Panc1 (cell line): ENCODE results near the gene INPP5A. TPM values are rescaled to one million over a fixed set of nuclear protein-coding genes. Genes with fewer than 3 reads are reported as not detected.

Experiments
- ATAC-seq: fragments of 200-7000 bp; cut with Tn5 transposase; 2 replicates; pipeline ENCODE4 v1.9.1; 2020; ENCODE audit warnings: mild to moderate bottlenecking, moderate library complexity
- BruUV-seq: library from RNA; stranded (reverse); fragments of 400-500 nt; replicated peaks from 2 replicates; lab custom pipeline; 2021; lab: Mats Ljungman, UMichigan
- CTCF ChIA-PET: fragments of 300-600 bp; sonication (Branson Sonifier 250); formaldehyde crosslinking; loops from one replicate; lab custom pipeline; 2022; ENCODE audit warnings: antibody characterized with exemption; lab: Charles Lee
- POLR2A ChIA-PET: fragments of 300-600 bp; sonication (Branson Sonifier 250); formaldehyde crosslinking; loops from one replicate; lab custom pipeline; 2022; ENCODE audit warnings: antibody characterized with exemption; lab: Charles Lee
- DNase-seq: peaks from one replicate; pipeline ENCODE4 v3.0.0-alpha.2; 2010; ENCODE audit warnings: low read depth, low spot score
- H3K27ac ChIP-seq: 2 replicates; pipeline ENCODE4 v1.5.1; 2011; ENCODE audit warnings: mild to moderate bottlenecking, low read length, inconsistent platforms
- H3K27me3 ChIP-seq: fragments of 200-500 bp; sonication (Bioruptor generic); 2 replicates; pipeline ENCODE4 v1.6.0; 2014; ENCODE audit warnings: low read length, inconsistent platforms; ENCODE audit not compliant: control insufficient read depth, insufficient read depth
- H3K36me3 ChIP-seq: fragments of 200-500 bp; sonication (Bioruptor generic); 2 replicates; pipeline ENCODE4 v1.5.1; 2014; ENCODE audit warnings: inconsistent platforms, mild to moderate bottlenecking, low read length, moderate library complexity; ENCODE audit not compliant: control insufficient read depth, insufficient read depth
- H3K4me1 ChIP-seq: 2 replicates; pipeline ENCODE4 v1.5.1; 2011; ENCODE audit warnings: inconsistent platforms, mild to moderate bottlenecking, low read length, moderate library complexity; ENCODE audit not compliant: control insufficient read depth, insufficient read depth
- H3K4me3 ChIP-seq, 2 experiments: 2 replicates each; pipeline ENCODE4 v1.5.1; 2011 to 2012; ENCODE audit warnings: low read depth in 2 of 2, low read length in 2 of 2, mild to moderate bottlenecking in 2 of 2, inconsistent platforms in 1 of 2, moderate library complexity in 1 of 2
- H3K9me3 ChIP-seq: fragments of 200-500 bp; sonication (Bioruptor generic); 2 replicates; pipeline ENCODE4 v1.5.1; 2014; ENCODE audit warnings: low read depth, mild to moderate bottlenecking, inconsistent platforms, low read length, moderate library complexity; ENCODE audit not compliant: control insufficient read depth, insufficient read depth
- CTCF ChIP-seq: fragments of 450-650 bp; IDR thresholded peaks from 2 replicates; pipeline ENCODE4 v1.5.1; 2017; ENCODE audit warnings: mild to moderate bottlenecking
- POLR2AphosphoS5 ChIP-seq: IDR thresholded peaks from 2 replicates; pipeline ENCODE4 v1.6.1; 2012; ENCODE audit warnings: mild to moderate bottlenecking, low read depth, low read length, moderate library complexity
- SIN3A ChIP-seq: IDR thresholded peaks from 2 replicates; pipeline ENCODE4 v1.6.1; 2012; ENCODE audit warnings: low read depth, mild to moderate bottlenecking, low read length, moderate library complexity, borderline replicate concordance; ENCODE audit not compliant: insufficient read depth
- TCF7L2 ChIP-seq: IDR thresholded peaks from 2 replicates; pipeline ENCODE4 v1.6.1; 2011; ENCODE audit warnings: mild to moderate bottlenecking, low read depth, low read length, inconsistent platforms
- in situ Hi-C: cut with HindIII; loops from 2 replicates; pipeline ENCODE4 v1.10.0; 2016; ENCODE audit warnings: low sequenced_read_pairs, low pct_unique_long_range_greater_than_20kb
- intact Hi-C: fragments of 100-400 bp; cut with micrococcal nuclease; formaldehyde crosslinking; loops from one replicate; pipeline ENCODE4 v1.10.0; 2022; ENCODE audit not compliant: unreplicated experiment
- total RNA-seq: library from RNA; stranded (reverse); gene quantifications from one replicate; pipeline ENCODE4 v1.2.1, GENCODE V29; 2021; ENCODE audit not compliant: unreplicated experiment
- TF ChIP-seq, protein P1 (sequence below), 2 experiments: IDR thresholded peaks; 2 replicates each; pipeline ENCODE4 v1.6.1; 2011 to 2012; ENCODE audit warnings: low read depth in 2 of 2, control low read depth in 1 of 2, low read length in 1 of 2, mild to moderate bottlenecking in 1 of 2, moderate library complexity in 1 of 2; ENCODE audit not compliant: insufficient read depth in 1 of 2

INPP5A gene
- total RNA-seq, 1 experiment from 2014 or later = 60.0 TPM

DNA sequence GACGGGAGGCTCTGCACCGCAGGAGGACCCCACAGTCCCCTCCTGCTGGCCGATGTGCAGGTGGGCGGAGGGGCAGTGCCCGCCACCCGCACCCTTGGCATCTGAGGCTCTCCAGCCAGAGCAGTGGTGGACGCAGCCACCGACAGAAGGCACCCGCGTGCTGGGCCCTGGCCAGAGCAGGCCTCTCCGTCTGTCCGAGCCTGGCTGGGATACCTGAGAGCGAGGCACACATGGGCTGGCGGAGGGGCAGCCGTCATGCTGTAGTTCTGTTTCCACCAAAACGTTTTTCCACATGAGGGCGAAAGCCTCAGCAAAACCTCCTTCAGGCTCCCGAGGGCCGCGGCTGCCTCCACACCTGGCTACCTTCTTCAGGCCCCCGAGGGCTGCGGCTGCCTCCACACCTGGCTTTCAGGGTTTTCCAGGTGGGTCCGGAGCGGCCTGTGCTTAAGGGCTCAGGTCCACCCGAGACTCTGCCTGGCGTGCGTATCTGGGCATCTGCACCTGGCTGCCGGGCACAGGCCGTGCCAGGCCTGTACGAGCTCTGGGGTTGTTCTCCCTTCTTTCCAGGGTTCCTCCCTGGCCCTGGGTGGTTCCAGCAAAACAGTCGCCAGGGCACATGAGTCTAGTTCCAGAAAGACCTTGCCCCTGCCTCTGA lies 115.5 kb downstream of the INPP5A start:
- Histone ChIP-seq H3K9me3 (no peaks in the 10 kb centered on the region), H3K4me1 (peaks cover 3% of the 10 kb centered on the region; the same call in 1 of the 2 replicates), H3K36me3 (no peaks in the 10 kb centered on the region), H3K27me3 (no peaks in the 10 kb centered on the region), H3K27ac (no peak overlapping the region), H3K4me3 (no peak overlapping the region)
- no peak for ATAC-seq
- in situ Hi-C loops (no loop called here), intact Hi-C loops (no loop called here)
- DNase-seq = no peak
- BruUV-seq = no TSS peak
- POLR2A ChIA-PET = no interaction called here
- CTCF ChIA-PET = no interaction called here
- TF ChIP-seq TCF7L2 (no peak), POLR2AphosphoS5 (no peak), CTCF (no peak), SIN3A (no peak)
- TF ChIP-seq, protein P1, sequence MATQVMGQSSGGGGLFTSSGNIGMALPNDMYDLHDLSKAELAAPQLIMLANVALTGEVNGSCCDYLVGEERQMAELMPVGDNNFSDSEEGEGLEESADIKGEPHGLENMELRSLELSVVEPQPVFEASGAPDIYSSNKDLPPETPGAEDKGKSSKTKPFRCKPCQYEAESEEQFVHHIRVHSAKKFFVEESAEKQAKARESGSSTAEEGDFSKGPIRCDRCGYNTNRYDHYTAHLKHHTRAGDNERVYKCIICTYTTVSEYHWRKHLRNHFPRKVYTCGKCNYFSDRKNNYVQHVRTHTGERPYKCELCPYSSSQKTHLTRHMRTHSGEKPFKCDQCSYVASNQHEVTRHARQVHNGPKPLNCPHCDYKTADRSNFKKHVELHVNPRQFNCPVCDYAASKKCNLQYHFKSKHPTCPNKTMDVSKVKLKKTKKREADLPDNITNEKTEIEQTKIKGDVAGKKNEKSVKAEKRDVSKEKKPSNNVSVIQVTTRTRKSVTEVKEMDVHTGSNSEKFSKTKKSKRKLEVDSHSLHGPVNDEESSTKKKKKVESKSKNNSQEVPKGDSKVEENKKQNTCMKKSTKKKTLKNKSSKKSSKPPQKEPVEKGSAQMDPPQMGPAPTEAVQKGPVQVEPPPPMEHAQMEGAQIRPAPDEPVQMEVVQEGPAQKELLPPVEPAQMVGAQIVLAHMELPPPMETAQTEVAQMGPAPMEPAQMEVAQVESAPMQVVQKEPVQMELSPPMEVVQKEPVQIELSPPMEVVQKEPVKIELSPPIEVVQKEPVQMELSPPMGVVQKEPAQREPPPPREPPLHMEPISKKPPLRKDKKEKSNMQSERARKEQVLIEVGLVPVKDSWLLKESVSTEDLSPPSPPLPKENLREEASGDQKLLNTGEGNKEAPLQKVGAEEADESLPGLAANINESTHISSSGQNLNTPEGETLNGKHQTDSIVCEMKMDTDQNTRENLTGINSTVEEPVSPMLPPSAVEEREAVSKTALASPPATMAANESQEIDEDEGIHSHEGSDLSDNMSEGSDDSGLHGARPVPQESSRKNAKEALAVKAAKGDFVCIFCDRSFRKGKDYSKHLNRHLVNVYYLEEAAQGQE (IDR thresholded peaks at IDR 0.05; ENCODE audit: insufficient read depth in 1 of 2, low read depth in 2 of 2, low read length in 1 of 2) = no peak

DNA sequence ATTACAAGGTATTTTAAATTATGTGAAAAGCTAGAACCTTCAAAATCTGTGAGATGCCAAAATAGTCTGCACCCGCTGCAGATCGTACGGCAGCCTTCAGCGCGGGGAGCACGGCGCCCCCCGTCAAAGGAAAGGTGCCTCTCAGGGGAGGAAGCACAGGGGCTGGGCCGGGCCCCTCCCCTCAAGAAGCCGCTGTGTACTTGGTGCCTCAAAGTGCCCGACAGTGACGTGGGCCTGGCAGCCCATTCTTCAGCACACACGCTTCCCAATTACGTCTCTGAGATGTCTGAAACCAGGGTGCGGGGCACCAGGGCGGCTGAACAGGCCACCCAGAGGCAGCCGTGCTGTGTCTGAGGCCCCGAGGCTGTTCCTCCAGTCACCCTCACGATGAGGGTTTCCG lies 116.1 kb downstream of the INPP5A start:
- no TSS peak for BruUV-seq
- Histone ChIP-seq H3K9me3 (no peaks in the 10 kb centered on the region), H3K4me3 (no peak overlapping the region), H3K4me1 (peaks cover 3% of the 10 kb centered on the region; the same call in 1 of the 2 replicates), H3K27ac (no peak overlapping the region), H3K36me3 (no peaks in the 10 kb centered on the region), H3K27me3 (no peaks in the 10 kb centered on the region)
- TF ChIP-seq POLR2AphosphoS5 (no peak), TCF7L2 (no peak), CTCF (no peak), SIN3A (no peak)
- TF ChIP-seq, protein P1 (IDR thresholded peaks at IDR 0.05; ENCODE audit: insufficient read depth in 1 of 2, low read depth in 2 of 2, low read length in 1 of 2) = no peak
- in situ Hi-C loops = no loop called here
- ATAC-seq = no peak
- intact Hi-C loops = no loop called here
- DNase-seq = no peak
- ChIA-PET CTCF (no interaction called here), POLR2A (no interaction called here)
